Renal cortical epithelial cell (primary cell): Measurements from ENCODE around the gene SPRR2F. TPM values are rescaled to one million over a fixed set of nuclear protein-coding genes. Genes with fewer than 3 reads are reported as not detected.
"Not testable (repeated sequence)": the region's sequence is repeated elsewhere in the genome, so short reads cannot be mapped to it uniquely, and the experiment has no call there.

Experiments
- DNase-seq: peaks from one replicate; pipeline ENCODE4 v3.0.0-alpha.2; 2011; ENCODE audit warnings: low read depth
- total RNA-seq: library from RNA; depleted of rRNA; stranded (reverse); fragments of >200 nt; gene quantifications from 2 replicates; pipeline ENCODE4 v1.2.3, GENCODE V29; 2014

The SPRR2F gene
- not detected in 2 replicates for total RNA-seq

GRCh38 chr1:153113416-153113815 is at the start of gene SPRR2F:
Gene SPRR2F, minus strand, starts transcription at chr1:153113516. Its CDS starts 783 bp downstream, at chr1:153112733.
- no peak for DNase-seq

GRCh38 chr1:153155541-153155940 is 42.2 kb upstream of the SPRR2F start:
- DNase-seq = no peak

GRCh38 chr1:153152481-153152880 is 39.2 kb upstream of the SPRR2F start:
- DNase-seq = no peak

- no peak for DNase-seq
Measured at GRCh38 chr1:153150846-153151245, 37.5 kb upstream of the SPRR2F start, which contains the start of gene SPRR2G. Gene SPRR2G, minus strand, starts transcription at chr1:153150890. Its CDS starts 780 bp downstream, at chr1:153150110.

GRCh38 chr1:153141377-153141776 is 28.1 kb upstream of the SPRR2F start:
- DNase-seq = no peak

- DNase-seq = no peak
Measured at GRCh38 chr1:153140484-153140883, 27.2 kb upstream of the SPRR2F start.

- DNase-seq = no peak
Measured at GRCh38 chr1:153133743-153134142, 20.4 kb upstream of the SPRR2F start.

GRCh38 chr1:153133267-153133666 is 20.0 kb upstream of the SPRR2F start:
- DNase-seq = no peak

GRCh38 chr1:153128688-153129087 is 15.4 kb upstream of the SPRR2F start:
- DNase-seq = not testable (repeated sequence)

GRCh38 chr1:153127296-153127695 is 14.0 kb upstream of the SPRR2F start:
- DNase-seq = no peak

- DNase-seq = no peak
Measured at GRCh38 chr1:153125536-153125935, 12.2 kb upstream of the SPRR2F start.

- not testable (repeated sequence) for DNase-seq
Measured at GRCh38 chr1:153123793-153124192, 10.5 kb upstream of the SPRR2F start.

- peak; percentile 75 for DNase-seq
Measured at GRCh38 chr1:153122831-153123421, 9.6 kb upstream of the SPRR2F start.

- no peak for DNase-seq
Measured at GRCh38 chr1:153120945-153121344, 7.6 kb upstream of the SPRR2F start.

- DNase-seq = no peak
Measured at GRCh38 chr1:153119491-153119971, 6.2 kb upstream of the SPRR2F start.

- not testable (repeated sequence) for DNase-seq
Measured at GRCh38 chr1:153115264-153115663, 1.9 kb upstream of the SPRR2F start.

GRCh38 chr1:153112454-153112853 is 862 bp downstream of the SPRR2F start:
- not testable (repeated sequence) for DNase-seq

GRCh38 chr1:153100245-153100644 is 13.1 kb downstream of the SPRR2F start:
- peak; percentile 66 for DNase-seq

- no peak for DNase-seq
Measured at GRCh38 chr1:153099461-153100045, 13.8 kb downstream of the SPRR2F start.

GRCh38 chr1:153095764-153096163 is 17.6 kb downstream of the SPRR2F start:
- no peak for DNase-seq

GRCh38 chr1:153094426-153094825 is 18.9 kb downstream of the SPRR2F start, which contains the start of gene SPRR2E:
Gene SPRR2E, minus strand, starts transcription at chr1:153094526. Its CDS starts 775 bp downstream, at chr1:153093751.
- DNase-seq = no peak

GRCh38 chr1:153087652-153088051 is 25.7 kb downstream of the SPRR2F start:
- DNase-seq = no peak

GRCh38 chr1:153081736-153082135 is 31.6 kb downstream of the SPRR2F start:
- DNase-seq = no peak
